ENCODE results near the gene MMEL1.

GRCh38 chr1:2564006-2564814, 68.6 kb downstream of the MMEL1 start:
- TF ChIP-seq CTCF (IDR thresholded peaks at IDR 0.05) (no peak), POLR2AphosphoS5 (IDR thresholded peaks at IDR 0.05) (no peak), POLR2A (IDR thresholded peaks at IDR 0.05) (no peak), EP300 (IDR thresholded peaks at IDR 0.05) (no peak)

Data from suprapubic skin (tissue), 4 donors.